GM23248 (cell line): ENCODE data around the gene RPS16.

ENCODE experiments used
- EZH2 ChIP-seq: fragments of 200-600 bp; sonication (generic); IDR thresholded peaks from 2 replicates; pipeline ENCODE4 v1.6.1; 2018; ENCODE audit warnings: antibody characterized with exemption, mild to moderate bottlenecking; ENCODE audit not compliant: insufficient read depth, poor library complexity, severe bottlenecking
- EZH2phosphoT487 ChIP-seq: fragments of 200-600 bp; sonication (generic); IDR thresholded peaks from 2 replicates; pipeline ENCODE4 v1.6.1; 2018; ENCODE audit warnings: antibody characterized with exemption, moderate library complexity, mild to moderate bottlenecking, low read depth; ENCODE audit not compliant: insufficient read depth

GRCh38 chr19:39412100-39412866 is 23.5 kb downstream of the RPS16 start, which contains the start of gene PLEKHG2:
- TF ChIP-seq EZH2 = no peak
- no peak for TF ChIP-seq EZH2phosphoT487
